Lower leg skin (tissue), 3 donors: ENCODE data around the gene ARL5C.

Experiments
- POLR2A ChIP-seq, 2 donors: fragments of 450-650 bp; IDR thresholded peaks; one replicate each; pipeline ENCODE4 v1.6.1; 2016 to 2017; ENCODE audit warnings: antibody characterized with exemption in 2 of 2, mild to moderate bottlenecking in 1 of 2, moderate library complexity in 1 of 2
- TF ChIP-seq, protein P1 (sequence below), 3 donors: fragments of 450-650 bp; IDR thresholded peaks; one replicate each; pipeline ENCODE4 v1.5.1; 2016; ENCODE audit warnings: antibody characterized with exemption in 3 of 3, mild to moderate bottlenecking in 3 of 3, moderate library complexity in 2 of 3

DNA sequence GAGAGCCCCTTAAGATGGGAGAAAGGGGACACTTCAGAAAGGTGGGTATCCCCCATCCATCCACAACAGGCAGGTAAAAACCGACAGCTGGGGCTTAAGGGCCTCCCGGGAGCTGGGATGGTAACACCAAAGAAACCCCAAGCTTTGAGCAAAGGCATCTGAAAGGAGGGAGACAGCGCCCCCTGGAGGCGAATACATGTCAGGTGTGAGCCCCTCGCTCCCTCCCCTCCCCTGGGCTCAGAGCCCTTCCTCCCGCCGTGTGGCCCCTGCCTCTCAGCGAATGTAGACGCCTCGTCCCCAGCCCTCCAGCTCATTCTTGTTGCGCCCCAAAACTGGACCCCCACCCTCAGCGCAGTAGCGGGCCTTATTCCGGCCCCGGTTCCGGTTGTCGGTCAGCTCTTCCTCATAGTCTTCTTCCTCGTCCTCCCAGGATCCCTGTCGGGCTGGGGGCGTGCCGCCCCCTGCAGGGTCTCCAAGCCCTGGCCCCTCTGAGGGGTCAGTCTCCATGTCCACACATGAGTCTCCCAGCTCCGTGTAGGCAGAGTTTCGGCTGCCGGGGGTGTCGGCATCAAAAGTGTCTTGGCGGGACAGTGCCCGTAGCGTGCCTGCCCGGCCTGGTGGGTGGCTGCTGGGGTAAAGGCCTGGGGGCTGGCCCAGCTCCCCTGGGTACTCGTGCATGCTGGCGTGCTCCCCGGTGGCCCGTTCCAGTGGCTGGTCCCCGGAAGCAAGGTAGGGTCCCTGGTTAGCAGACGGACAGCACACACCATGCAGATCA lies 9.1 kb upstream of the ARL5C start:
- TF ChIP-seq, protein P1, sequence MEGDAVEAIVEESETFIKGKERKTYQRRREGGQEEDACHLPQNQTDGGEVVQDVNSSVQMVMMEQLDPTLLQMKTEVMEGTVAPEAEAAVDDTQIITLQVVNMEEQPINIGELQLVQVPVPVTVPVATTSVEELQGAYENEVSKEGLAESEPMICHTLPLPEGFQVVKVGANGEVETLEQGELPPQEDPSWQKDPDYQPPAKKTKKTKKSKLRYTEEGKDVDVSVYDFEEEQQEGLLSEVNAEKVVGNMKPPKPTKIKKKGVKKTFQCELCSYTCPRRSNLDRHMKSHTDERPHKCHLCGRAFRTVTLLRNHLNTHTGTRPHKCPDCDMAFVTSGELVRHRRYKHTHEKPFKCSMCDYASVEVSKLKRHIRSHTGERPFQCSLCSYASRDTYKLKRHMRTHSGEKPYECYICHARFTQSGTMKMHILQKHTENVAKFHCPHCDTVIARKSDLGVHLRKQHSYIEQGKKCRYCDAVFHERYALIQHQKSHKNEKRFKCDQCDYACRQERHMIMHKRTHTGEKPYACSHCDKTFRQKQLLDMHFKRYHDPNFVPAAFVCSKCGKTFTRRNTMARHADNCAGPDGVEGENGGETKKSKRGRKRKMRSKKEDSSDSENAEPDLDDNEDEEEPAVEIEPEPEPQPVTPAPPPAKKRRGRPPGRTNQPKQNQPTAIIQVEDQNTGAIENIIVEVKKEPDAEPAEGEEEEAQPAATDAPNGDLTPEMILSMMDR (IDR thresholded peaks at IDR 0.05): peak in 1 of 3 donors; percentile 39
- TF ChIP-seq POLR2A (IDR thresholded peaks at IDR 0.05): no peak
